Measurements from ENCODE around the gene TGM1. TPM values are rescaled to one million over a fixed set of nuclear protein-coding genes. Genes with fewer than 3 reads are reported as not detected.

TGM1 gene
- total RNA-seq, 1 experiment from 2014 or later, result 26.2 TPM

- H3K4me1 Mint-ChIP-seq (ENCODE audit: insufficient read depth, unreplicated experiment), result peaks cover 53% of the 10 kb centered on the region
- H3K27me3 Mint-ChIP-seq (ENCODE audit: insufficient read depth, unreplicated experiment), result no peaks in the 10 kb centered on the region
- BruUV-seq (replicated peaks), result no TSS peak
- H3K4me3 Mint-ChIP-seq (ENCODE audit: unreplicated experiment), result no peak overlapping the region
- peaks cover 12% of the 10 kb centered on the region for H3K36me3 Mint-ChIP-seq (ENCODE audit: insufficient read depth, unreplicated experiment)
- intact Hi-C loops (cut with micrococcal nuclease), result no loop called here
- POLR2A ChIA-PET, result interaction anchor here (1.1 to 9.5 kb wide), 3 partner anchors 19 to 35 kb away, joined by 3 to 146 read pairs (median 4); partner anchors contain the start of gene TINF2
- CTCF ChIA-PET, result interaction anchor here (0.7 to 32.3 kb wide), 3 partner anchors 22 to 35 kb away, joined by 3 to 457 read pairs (median 392); partner anchors contain the start of genes DHRS1, NOP9 and TINF2
- DNase-seq (ENCODE audit: unreplicated experiment), result no peak
- no peak for TF ChIP-seq CTCF (IDR thresholded peaks at IDR 0.05; ENCODE audit: unreplicated experiment)
- H3K27ac Mint-ChIP-seq (ENCODE audit: low read depth, unreplicated experiment), result no peak overlapping the region
- peaks cover 7% of the 10 kb centered on the region for H3K9me3 Mint-ChIP-seq (ENCODE audit: unreplicated experiment)
These were observed 14.1 kb upstream of the TGM1 start for GRCh38 chr14:24277071-24277470.

GRCh38 chr14:24274101-24274543 is 11.1 kb upstream of the TGM1 start:
- no TSS peak for BruUV-seq (replicated peaks)
- peaks cover 42% of the 10 kb centered on the region for H3K4me1 Mint-ChIP-seq (ENCODE audit: insufficient read depth, unreplicated experiment)
- peak; percentile 95 for DNase-seq (ENCODE audit: unreplicated experiment)
- TF ChIP-seq CTCF (IDR thresholded peaks at IDR 0.05; ENCODE audit: unreplicated experiment), result no peak
- H3K27me3 Mint-ChIP-seq (ENCODE audit: insufficient read depth, unreplicated experiment), result no peaks in the 10 kb centered on the region
- H3K9me3 Mint-ChIP-seq (ENCODE audit: unreplicated experiment), result peaks cover 7% of the 10 kb centered on the region
- intact Hi-C loops (cut with micrococcal nuclease), result no loop called here
- H3K36me3 Mint-ChIP-seq (ENCODE audit: insufficient read depth, unreplicated experiment), result peaks cover 12% of the 10 kb centered on the region
- CTCF ChIA-PET, result interaction anchor here (0.6 to 32.3 kb wide), 18 partner anchors 9 to 169 kb away, joined by 3 to 457 read pairs (median 6); partner anchors contain the start of genes CIDEB, DHRS1, LTB4R2 and MDP1
- H3K4me3 Mint-ChIP-seq (ENCODE audit: unreplicated experiment), result peak overlapping the region; percentile 15
- POLR2A ChIA-PET, result interaction anchor here (0.6 to 9.5 kb wide), 33 partner anchors 9 to 1435 kb away, joined by 3 to 146 read pairs (median 4); partner anchors contain the start of genes AP1G2, C14orf119, CHMP4A and DCAF11
- peak overlapping the region; percentile 16 for H3K27ac Mint-ChIP-seq (ENCODE audit: low read depth, unreplicated experiment)

- H3K27ac Mint-ChIP-seq (ENCODE audit: low read depth, unreplicated experiment), result peak overlapping the region; percentile 16
- H3K27me3 Mint-ChIP-seq (ENCODE audit: insufficient read depth, unreplicated experiment), result no peaks in the 10 kb centered on the region
- H3K4me3 Mint-ChIP-seq (ENCODE audit: unreplicated experiment), result peak overlapping the region; percentile 26
- H3K9me3 Mint-ChIP-seq (ENCODE audit: unreplicated experiment), result peaks cover 5% of the 10 kb centered on the region
- no peak for TF ChIP-seq CTCF (IDR thresholded peaks at IDR 0.05; ENCODE audit: unreplicated experiment)
- CTCF ChIA-PET, result interaction anchor here (0.6 to 32.3 kb wide), 19 partner anchors 8 to 169 kb away, joined by 3 to 457 read pairs (median 7); partner anchors contain the start of genes CIDEB, DHRS1, LTB4R2 and MDP1
- H3K4me1 Mint-ChIP-seq (ENCODE audit: insufficient read depth, unreplicated experiment), result peaks cover 36% of the 10 kb centered on the region
- BruUV-seq (replicated peaks), result no TSS peak
- peak; percentile 62 for DNase-seq (ENCODE audit: unreplicated experiment)
- POLR2A ChIA-PET, result interaction anchor here (0.6 to 9.5 kb wide), 30 partner anchors 9 to 1178 kb away, joined by 3 to 146 read pairs (median 6); partner anchors contain the start of genes AP1G2, C14orf119, CHMP4A and DCAF11
- H3K36me3 Mint-ChIP-seq (ENCODE audit: insufficient read depth, unreplicated experiment), result peaks cover 12% of the 10 kb centered on the region
- intact Hi-C loops (cut with micrococcal nuclease), result no loop called here
These were observed 10.5 kb upstream of the TGM1 start for GRCh38 chr14:24273422-24273998.

GRCh38 chr14:24272467-24272866 is 9.5 kb upstream of the TGM1 start:
- POLR2A ChIA-PET, result interaction anchor here (0.8 to 9.5 kb wide), 18 partner anchors 8 to 159 kb away, joined by 3 to 146 read pairs (median 8); partner anchors contain the start of genes CIDEB, DCAF11, DHRS1 and LTB4R2

More at GRCh38 chr14:24272467-24272866, 9.5 kb upstream of the TGM1 start:
- peak overlapping the region; percentile 89 for H3K4me3 Mint-ChIP-seq (ENCODE audit: unreplicated experiment)
- H3K9me3 Mint-ChIP-seq (ENCODE audit: unreplicated experiment), result no peaks in the 10 kb centered on the region
- H3K27ac Mint-ChIP-seq (ENCODE audit: low read depth, unreplicated experiment), result peak overlapping the region; percentile 16
- peaks cover 32% of the 10 kb centered on the region for H3K4me1 Mint-ChIP-seq (ENCODE audit: insufficient read depth, unreplicated experiment)
- no peak for TF ChIP-seq CTCF (IDR thresholded peaks at IDR 0.05; ENCODE audit: unreplicated experiment)
- CTCF ChIA-PET, result interaction anchor here (0.6 to 32.3 kb wide), 14 partner anchors 8 to 1596 kb away, joined by 3 to 457 read pairs (median 8); partner anchors contain the start of genes CIDEB, DHRS1, LTB4R2 and NOP9
- BruUV-seq (replicated peaks), result no TSS peak
- no peak for DNase-seq (ENCODE audit: unreplicated experiment)
- H3K27me3 Mint-ChIP-seq (ENCODE audit: insufficient read depth, unreplicated experiment), result no peaks in the 10 kb centered on the region
- intact Hi-C loops (cut with micrococcal nuclease), result no loop called here
- H3K36me3 Mint-ChIP-seq (ENCODE audit: insufficient read depth, unreplicated experiment), result peaks cover 14% of the 10 kb centered on the region

All from MCF 10A (cell line).